ENCODE measurements around the gene KATNAL1. TPM values are rescaled to one million over a fixed set of nuclear protein-coding genes. Genes with fewer than 3 reads are reported as not detected.

The KATNAL1 gene
- total and polyA plus RNA-seq, 4 donors, result 2.4 to 20.5 (median 9.3) TPM

DNA sequence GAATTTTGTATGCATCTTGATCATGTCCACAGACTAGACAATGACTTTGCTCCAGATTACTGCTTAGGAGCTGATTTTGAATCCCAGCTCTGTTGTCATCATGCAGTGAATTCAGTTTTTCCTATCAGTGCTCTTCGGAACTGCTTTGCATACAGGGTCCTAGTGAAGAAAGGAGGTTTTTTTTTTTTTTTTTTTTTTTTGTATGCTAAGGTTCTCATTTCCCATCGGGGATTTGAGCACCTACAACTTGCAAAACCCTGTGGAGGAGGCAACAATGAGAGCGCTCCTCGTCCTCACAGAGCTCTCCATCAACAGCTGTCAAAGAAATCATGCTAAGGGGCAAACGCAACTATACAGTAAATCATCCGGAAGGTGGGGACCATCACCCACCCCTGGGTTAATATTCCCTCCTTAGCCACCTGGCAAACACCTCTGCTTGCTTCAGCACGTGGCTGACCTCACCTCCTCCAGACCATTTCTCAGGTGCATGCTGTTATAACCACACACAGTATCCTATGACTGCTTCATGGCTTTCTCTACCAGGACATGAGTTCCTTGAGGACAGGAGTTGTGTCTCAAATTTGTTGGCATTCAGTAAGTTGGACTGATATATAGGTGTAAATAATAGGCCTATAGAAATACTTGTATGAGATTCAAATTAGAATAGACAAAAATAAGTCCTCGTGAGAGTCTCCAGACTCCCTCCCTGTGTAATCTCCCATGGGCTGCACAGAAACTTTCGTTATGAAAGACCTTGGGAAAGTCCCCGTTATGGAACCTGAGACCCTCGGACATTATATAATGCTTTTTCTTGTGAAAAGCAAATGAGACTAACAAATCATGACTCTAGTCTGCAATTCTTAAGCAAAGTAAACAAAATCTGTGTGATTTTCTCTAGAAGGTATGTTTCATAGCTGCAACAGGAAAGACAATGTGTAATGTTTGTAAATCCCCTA, 113.8 kb downstream of the KATNAL1 start:
- ATAC-seq (ENCODE audit: insufficient read depth, low FRiP score) (no peak), DNase-seq (no peak)
- Histone ChIP-seq H3K9ac (ENCODE audit: insufficient read depth in 1 of 2, low read length in 2 of 2) (no peak overlapping the region), H3K4me1 (ENCODE audit: control insufficient read depth in 5 of 5, insufficient read depth in 5 of 5, low read length in 5 of 5) (peaks cover 0 to 2% (median 0%) of the 10 kb centered on the region in 5 donors), H3K36me3 (ENCODE audit: control insufficient read depth in 4 of 4, insufficient read depth in 4 of 4, low read length in 4 of 4) (no peaks in the 10 kb centered on the region), H3K4me3 (no peak overlapping the region), H3K9me3 (ENCODE audit: control insufficient read depth in 4 of 4, insufficient read depth in 3 of 4, low read length in 3 of 4) (no peaks in the 10 kb centered on the region), H3K27ac (ENCODE audit: low read depth in 1 of 2, low read length in 1 of 2) (no peak overlapping the region), H3K27me3 (ENCODE audit: control insufficient read depth in 3 of 3, insufficient read depth in 3 of 3, low read length in 2 of 3) (no peaks in the 10 kb centered on the region)
- 85 to 95% methylated on average over 11 of the region's 11 CpGs for WGBS, 2 donors
- no peak for TF ChIP-seq CTCF (IDR thresholded peaks at IDR 0.05; ENCODE audit: control extremely low read depth, extremely low read depth)

DNA sequence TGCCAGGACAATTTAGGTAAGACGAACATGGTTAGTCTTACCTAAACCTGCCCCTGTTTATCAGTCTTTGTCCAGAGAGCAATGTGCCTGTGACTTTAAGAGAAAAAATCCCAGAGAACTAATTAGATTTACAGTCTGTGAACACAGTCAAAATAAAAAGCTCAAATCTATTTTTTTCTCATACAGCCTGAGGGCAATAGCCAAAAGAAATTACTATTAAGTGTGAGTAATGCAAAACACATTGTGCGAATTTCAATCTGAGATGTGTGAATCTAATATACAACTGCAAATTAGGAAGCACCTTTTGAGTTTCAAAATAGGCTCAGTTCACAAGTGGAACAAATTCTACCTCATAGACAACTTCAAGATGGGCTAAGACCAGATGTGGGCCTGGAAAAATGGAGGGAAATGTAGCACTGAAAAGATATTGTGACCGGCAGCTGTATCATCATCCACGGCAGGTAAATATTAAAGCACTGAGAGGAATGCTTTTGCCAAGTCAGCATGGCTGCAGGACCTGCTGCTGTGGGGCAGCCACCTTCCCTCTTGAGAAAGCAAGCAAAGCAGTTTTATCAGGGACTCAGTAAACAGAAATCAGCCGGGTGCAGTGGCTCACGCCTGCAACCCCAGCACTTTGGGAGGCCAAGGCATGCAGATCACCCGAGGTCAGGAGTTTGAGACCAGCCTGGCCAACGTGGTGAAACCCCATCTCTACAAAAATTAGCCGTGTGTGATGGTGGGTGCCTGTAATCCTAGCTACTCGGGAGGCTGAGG, 114.8 kb downstream of the KATNAL1 start:
- Histone ChIP-seq H3K4me1 (ENCODE audit: control insufficient read depth in 5 of 5, insufficient read depth in 5 of 5, low read length in 5 of 5) (peaks cover 0 to 2% (median 0%) of the 10 kb centered on the region in 5 donors), H3K36me3 (ENCODE audit: control insufficient read depth in 4 of 4, insufficient read depth in 4 of 4, low read length in 4 of 4) (no peaks in the 10 kb centered on the region), H3K9ac (ENCODE audit: insufficient read depth in 1 of 2, low read length in 2 of 2) (no peak overlapping the region), H3K9me3 (ENCODE audit: control insufficient read depth in 4 of 4, insufficient read depth in 3 of 4, low read length in 3 of 4) (no peaks in the 10 kb centered on the region), H3K27ac (ENCODE audit: low read depth in 1 of 2, low read length in 1 of 2) (no peak overlapping the region), H3K4me3 (no peak overlapping the region), H3K27me3 (ENCODE audit: control insufficient read depth in 3 of 3, insufficient read depth in 3 of 3, low read length in 2 of 3) (no peaks in the 10 kb centered on the region)
- TF ChIP-seq CTCF (IDR thresholded peaks at IDR 0.05; ENCODE audit: control extremely low read depth, extremely low read depth), result no peak
- 75 to 81% methylated on average over 10 of the region's 10 CpGs for WGBS, 2 donors
- no peak for DNase-seq
- no peak for ATAC-seq (ENCODE audit: insufficient read depth, low FRiP score)

DNA sequence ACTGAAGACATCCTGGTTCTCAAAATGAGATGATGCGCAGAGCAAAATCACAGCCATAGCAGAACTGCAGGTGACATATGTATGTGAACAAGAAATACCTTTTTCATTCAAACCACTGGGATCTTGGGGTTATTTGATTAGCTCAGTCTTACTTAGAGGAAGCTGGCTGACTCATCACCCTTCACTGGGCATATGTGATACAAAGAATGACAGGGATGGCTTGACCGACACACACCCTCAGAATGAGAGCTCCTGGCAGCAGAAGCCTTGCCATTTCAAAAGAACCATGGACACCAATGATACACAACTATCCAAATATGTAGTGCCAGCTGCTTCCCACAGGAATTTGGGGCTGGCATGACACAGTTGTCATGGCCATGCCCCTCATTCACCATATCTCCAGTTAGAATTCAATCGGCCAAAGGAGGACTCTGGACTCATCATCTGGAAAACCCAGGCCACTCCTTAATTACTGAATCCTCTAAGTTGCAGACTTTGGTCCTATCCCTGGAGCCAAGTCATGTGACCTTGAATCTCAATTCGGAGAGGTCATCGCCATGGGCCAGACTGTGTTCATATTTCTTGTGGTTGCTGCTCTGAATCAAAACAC, 115.8 kb downstream of the KATNAL1 start:
- ATAC-seq (ENCODE audit: insufficient read depth, low FRiP score) (no peak), DNase-seq (no peak)
- Histone ChIP-seq H3K4me1 (ENCODE audit: control insufficient read depth in 5 of 5, insufficient read depth in 5 of 5, low read length in 5 of 5) (peaks cover 0 to 2% (median 0%) of the 10 kb centered on the region in 5 donors), H3K36me3 (ENCODE audit: control insufficient read depth in 4 of 4, insufficient read depth in 4 of 4, low read length in 4 of 4) (no peaks in the 10 kb centered on the region), H3K9ac (ENCODE audit: insufficient read depth in 1 of 2, low read length in 2 of 2) (no peak overlapping the region), H3K27ac (ENCODE audit: low read depth in 1 of 2, low read length in 1 of 2) (no peak overlapping the region), H3K4me3 (no peak overlapping the region), H3K9me3 (ENCODE audit: control insufficient read depth in 4 of 4, insufficient read depth in 3 of 4, low read length in 3 of 4) (no peaks in the 10 kb centered on the region), H3K27me3 (ENCODE audit: control insufficient read depth in 3 of 3, insufficient read depth in 3 of 3, low read length in 2 of 3) (no peaks in the 10 kb centered on the region)
- TF ChIP-seq CTCF (IDR thresholded peaks at IDR 0.05; ENCODE audit: control extremely low read depth, extremely low read depth), result no peak
- 95 to 97% methylated on average over 5 of the region's 5 CpGs for WGBS, 2 donors

Data from lung (tissue), 12 donors.